ENCODE measurements around the gene POU2AF1.

DNA sequence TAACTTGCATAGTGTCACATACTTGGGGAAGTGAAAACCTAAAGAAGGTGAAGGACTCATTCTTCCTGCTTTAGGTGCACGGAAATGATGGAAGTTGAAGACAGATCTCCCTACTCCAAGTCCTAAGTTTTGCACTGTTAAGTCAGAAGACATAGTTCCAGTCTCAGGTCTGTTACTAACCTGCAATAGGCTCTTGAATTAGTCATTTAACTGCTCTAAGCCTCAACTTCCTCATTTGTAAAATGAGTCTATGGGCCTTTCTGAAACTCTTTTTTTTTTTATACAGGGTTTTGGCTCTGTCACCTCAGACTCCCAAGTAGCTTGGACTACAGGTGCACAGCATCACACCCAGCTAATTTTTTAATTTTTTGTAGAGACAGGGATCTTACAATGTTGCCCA lies 30.8 kb upstream of the POU2AF1 start:
- TF ChIP-seq, protein P1, sequence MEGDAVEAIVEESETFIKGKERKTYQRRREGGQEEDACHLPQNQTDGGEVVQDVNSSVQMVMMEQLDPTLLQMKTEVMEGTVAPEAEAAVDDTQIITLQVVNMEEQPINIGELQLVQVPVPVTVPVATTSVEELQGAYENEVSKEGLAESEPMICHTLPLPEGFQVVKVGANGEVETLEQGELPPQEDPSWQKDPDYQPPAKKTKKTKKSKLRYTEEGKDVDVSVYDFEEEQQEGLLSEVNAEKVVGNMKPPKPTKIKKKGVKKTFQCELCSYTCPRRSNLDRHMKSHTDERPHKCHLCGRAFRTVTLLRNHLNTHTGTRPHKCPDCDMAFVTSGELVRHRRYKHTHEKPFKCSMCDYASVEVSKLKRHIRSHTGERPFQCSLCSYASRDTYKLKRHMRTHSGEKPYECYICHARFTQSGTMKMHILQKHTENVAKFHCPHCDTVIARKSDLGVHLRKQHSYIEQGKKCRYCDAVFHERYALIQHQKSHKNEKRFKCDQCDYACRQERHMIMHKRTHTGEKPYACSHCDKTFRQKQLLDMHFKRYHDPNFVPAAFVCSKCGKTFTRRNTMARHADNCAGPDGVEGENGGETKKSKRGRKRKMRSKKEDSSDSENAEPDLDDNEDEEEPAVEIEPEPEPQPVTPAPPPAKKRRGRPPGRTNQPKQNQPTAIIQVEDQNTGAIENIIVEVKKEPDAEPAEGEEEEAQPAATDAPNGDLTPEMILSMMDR (IDR thresholded peaks at IDR 0.05), result no peak
- TF ChIP-seq MAX (IDR thresholded peaks at IDR 0.05) (no peak), SMC3 (IDR thresholded peaks at IDR 0.05) (no peak)
